ENCODE results near the gene MEIS2.

DNA sequence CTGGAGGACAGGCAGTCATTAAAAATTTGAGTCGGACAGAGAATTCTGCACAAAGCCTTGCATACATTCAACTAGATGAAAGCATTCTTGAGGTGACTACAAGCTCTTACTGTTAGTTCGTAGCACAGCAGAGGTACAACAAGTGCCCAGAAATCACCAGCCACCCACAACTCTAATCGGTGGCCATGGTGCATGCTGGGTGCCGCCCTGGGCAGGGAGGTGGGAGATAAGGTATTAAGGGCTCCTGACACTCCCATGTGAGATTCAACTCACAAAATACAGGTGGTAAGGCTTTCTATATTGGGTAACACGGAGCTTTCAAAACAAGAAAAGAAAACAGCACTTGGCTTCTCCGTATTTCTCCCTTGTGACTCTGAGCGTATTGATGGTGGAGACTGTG lies 66.0 kb downstream of the MEIS2 start:
- no peak for TF ChIP-seq POLR2A (IDR thresholded peaks at IDR 0.05; ENCODE audit: low read length)
- TF ChIP-seq GATA1 (IDR thresholded peaks at IDR 0.05; ENCODE audit: low read depth, low read length): no peak
